Gastroesophageal sphincter (tissue), 3 donors: ENCODE data around the gene CALHM1.

Experiments used
- EP300 ChIP-seq: sonication (generic); formaldehyde crosslinking; IDR thresholded peaks from one replicate; pipeline ENCODE4 v1.6.1; 2017; ENCODE audit warnings: antibody characterized with exemption, mild to moderate bottlenecking
- POLR2A ChIP-seq, 2 donors: fragments of 450-650 bp; IDR thresholded peaks; one replicate each; pipeline ENCODE4 v1.6.1; 2017; ENCODE audit warnings: antibody characterized with exemption in 2 of 2, mild to moderate bottlenecking in 2 of 2, moderate library complexity in 1 of 2
- POLR2AphosphoS5 ChIP-seq: sonication (generic); formaldehyde crosslinking; IDR thresholded peaks from one replicate; pipeline ENCODE4 v1.6.1; 2017; ENCODE audit warnings: antibody characterized with exemption
- TF ChIP-seq, protein P1 (sequence below), 4 experiments: fragments of 200-600 bp in 2 of 4; fragments of 450-650 bp in 2 of 4; sonication (generic) in 1 of 4; IDR thresholded peaks; one replicate each; pipeline ENCODE4 v1.5.1; 2017 to 2019; ENCODE audit warnings: antibody characterized with exemption in 4 of 4, mild to moderate bottlenecking in 2 of 4, moderate library complexity in 2 of 4

DNA sequence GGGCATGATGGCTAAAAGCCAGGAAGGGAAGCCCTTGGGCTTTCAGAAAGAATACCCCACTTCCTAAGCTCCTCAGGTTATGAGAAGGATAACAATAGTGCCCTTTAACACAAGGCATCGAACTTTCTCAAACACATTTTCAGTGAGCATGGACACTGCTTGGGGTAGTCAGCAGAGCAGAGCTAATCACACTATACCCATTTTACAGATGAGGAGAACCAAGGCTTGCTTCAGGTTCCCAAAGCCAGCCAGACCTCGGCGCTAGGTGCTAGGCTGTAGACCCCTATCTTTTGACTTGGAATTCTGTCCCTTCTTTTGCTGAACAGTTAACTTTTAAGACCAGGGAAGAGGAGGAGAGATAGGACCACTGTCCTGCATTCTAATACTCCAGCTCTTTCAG lies 36.6 kb upstream of the CALHM1 start:
- TF ChIP-seq, protein P1, sequence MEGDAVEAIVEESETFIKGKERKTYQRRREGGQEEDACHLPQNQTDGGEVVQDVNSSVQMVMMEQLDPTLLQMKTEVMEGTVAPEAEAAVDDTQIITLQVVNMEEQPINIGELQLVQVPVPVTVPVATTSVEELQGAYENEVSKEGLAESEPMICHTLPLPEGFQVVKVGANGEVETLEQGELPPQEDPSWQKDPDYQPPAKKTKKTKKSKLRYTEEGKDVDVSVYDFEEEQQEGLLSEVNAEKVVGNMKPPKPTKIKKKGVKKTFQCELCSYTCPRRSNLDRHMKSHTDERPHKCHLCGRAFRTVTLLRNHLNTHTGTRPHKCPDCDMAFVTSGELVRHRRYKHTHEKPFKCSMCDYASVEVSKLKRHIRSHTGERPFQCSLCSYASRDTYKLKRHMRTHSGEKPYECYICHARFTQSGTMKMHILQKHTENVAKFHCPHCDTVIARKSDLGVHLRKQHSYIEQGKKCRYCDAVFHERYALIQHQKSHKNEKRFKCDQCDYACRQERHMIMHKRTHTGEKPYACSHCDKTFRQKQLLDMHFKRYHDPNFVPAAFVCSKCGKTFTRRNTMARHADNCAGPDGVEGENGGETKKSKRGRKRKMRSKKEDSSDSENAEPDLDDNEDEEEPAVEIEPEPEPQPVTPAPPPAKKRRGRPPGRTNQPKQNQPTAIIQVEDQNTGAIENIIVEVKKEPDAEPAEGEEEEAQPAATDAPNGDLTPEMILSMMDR (IDR thresholded peaks at IDR 0.05), result no peak
- TF ChIP-seq POLR2A (IDR thresholded peaks at IDR 0.05) (no peak), EP300 (no peak), POLR2AphosphoS5 (no peak)
